Dedifferentiated amniotic fluid mesenchymal stem cell (primary cell): ENCODE measurements around the gene CLPTM1L.
"Not testable (repeated sequence)": the region's sequence is repeated elsewhere in the genome, so short reads cannot be mapped to it uniquely, and the experiment has no call there.

Experiments
- DNase-seq: peaks from one replicate; pipeline ENCODE4 v3.0.0-alpha.2; 2016; ENCODE audit errors: extremely low spot score

CLPTM1L gene

DNA sequence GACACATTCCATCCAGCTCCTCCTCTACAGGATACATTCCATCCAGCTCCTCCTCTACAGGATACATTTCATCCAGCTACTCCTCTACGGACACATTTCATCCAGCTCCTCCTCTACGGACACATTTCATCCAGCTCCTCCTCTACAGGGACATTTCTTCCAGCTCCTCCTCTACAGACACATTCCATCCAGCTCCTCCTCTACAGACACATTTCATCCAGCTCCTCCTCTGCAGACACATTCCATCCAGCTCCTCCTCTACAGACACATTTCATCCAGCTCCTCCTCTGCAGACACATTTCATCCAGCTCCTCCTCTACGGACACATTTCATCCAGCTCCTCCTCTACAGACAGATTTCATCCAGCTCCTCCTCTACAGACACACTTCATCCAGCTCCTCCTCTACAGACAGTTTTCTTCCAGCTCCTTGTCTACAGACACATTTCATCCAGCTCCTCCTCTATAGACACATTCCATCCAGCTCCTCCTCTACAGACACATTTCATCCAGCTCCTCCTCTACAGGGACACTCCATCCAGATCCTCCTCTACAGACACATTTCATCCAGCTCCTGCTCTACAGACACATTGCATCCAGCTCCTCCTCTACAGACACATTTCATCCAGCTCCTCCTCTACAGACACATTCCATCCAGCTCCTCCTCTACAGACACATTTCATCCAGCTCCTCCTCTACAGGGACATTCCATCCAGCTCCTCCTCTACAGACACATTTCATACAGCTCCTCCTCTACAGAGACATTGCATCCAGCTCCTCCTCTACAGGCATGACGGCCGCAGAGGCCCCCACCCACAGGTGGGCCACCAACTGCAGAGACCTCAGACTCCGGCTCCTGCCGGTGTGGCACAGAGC, 16.4 kb downstream of the CLPTM1L start:
- not testable (repeated sequence) for DNase-seq

DNA sequence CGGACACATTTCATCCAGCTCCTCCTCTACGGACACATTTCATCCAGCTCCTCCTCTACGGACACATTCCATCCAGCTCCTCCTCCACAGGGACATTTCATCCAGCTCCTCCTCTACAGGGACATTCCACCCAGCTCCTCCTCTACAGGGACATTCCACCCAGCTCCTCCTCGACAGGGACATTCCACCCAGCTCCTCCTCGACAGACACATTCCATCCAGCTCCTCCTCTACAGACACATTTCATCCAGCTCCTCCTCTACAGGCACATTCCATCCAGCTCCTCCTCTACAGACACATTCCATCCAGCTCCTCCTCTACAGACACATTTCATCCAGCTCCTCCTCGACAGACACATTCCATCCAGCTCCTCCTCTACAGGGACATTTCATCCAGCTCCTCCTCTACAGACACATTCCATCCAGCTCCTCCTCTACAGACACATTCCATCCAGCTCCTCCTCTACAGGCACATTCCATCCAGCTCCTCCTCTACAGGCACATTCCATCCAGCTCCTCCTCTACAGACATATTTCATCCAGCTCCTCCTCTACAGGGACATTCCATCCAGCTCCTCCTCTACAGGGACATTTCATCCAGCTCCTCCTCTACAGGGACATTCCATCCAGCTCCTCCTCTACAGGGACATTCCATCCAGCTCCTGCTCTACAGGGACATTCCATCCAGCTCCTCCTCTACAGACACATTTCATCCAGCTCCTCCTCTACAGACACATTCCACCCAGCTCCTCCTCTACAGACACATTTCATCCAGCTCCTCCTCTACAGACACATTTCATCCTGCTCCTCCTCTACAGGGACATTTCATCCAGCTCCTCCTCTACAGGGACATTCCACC, 17.8 kb downstream of the CLPTM1L start:
- DNase-seq: not testable (repeated sequence)

DNA sequence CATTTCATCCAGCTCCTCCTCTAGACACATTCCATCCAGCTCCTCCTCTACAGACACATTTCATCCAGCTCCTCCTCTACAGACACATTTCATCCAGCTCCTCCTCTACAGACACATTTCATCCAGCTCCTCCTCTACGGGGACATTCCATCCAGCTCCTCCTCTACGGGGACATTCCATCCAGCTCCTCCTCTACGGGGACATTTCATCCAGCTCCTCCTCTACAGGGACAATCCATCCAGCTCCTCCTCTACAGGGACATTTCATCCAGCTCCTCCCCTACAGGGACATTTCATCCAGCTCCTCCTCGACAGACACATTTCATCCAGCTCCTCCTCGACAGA, 18.4 kb downstream of the CLPTM1L start:
- DNase-seq: not testable (repeated sequence)

DNA sequence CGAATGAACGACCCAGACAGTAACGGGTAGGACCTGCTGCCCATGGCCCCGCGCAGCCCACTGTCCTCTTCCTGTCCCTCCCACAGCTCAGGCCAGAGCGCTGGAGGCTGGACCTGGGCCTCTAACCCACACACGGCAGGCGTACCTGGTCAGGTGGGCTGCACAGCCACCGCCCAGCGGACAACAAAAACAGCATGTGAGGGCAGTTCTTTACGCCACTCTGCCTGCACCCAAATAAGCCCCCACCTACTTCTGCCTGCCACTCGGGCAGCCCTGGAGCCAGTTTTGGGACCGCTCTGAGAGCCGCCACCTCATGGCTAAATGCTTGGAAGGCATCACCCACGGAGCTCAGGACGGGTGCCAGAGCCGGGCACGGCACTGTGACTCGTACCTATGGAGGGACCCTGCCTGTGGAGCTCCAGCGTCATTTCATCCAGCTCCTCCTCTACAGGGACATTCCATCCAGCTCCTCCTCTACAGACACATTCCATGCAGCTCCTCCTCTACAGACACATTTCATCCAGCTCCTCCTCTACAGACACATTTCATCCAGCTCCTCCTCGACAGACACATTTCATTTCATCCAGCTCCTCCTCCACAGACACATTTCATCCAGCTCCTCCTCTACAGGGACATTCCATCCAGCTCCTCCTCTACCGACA, 18.9 kb downstream of the CLPTM1L start:
- DNase-seq: no peak

DNA sequence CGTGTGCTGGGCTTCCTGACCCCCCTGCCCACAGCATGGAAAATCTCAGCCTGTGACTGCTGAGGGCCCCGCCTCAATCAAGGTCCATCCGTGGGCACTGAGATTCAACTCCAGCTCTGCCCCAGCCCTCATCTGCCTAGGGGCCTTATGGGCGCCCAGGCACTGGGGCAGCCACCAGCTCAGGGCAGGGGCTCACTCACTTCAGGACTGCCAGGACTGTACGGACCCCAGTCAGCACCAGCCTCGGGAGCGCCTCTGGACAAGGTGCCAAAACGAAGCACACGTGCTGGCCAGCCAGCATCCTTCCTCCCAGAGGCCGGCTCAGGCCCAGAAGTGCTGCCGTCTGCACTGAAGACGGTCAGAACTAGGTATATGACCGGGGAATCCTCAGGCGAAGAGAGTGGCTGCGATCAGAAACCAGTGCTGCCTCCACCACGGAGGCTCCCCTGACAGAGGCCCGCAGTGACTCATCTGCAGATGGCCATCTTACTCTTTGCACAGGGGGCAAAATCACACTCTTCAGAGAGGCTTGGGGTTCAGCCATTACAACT, 19.6 kb downstream of the CLPTM1L start:
- DNase-seq: no peak

DNA sequence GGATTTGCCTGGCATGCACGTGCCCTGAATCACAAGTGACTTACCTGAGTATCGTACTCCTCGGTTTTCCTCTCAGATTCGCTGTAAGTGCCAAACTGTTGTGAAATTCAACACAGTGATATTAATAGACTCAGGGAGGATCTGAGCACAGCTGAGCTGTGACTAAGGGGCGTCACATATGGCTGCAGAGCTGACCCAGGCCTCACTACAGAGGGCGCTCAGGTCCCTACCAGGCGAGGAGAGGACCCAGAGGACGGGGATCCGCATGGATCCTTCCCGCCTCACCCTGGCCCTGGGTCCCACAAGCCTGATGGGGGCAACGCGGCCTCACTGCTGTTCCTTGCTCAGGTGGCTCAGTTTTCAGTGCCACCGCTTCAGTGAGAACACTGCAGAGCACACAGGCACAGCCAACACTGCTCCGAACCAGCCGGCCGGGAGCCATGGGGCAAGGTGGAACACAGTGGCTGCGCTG, 20.1 kb downstream of the CLPTM1L start:
- no peak for DNase-seq

DNA sequence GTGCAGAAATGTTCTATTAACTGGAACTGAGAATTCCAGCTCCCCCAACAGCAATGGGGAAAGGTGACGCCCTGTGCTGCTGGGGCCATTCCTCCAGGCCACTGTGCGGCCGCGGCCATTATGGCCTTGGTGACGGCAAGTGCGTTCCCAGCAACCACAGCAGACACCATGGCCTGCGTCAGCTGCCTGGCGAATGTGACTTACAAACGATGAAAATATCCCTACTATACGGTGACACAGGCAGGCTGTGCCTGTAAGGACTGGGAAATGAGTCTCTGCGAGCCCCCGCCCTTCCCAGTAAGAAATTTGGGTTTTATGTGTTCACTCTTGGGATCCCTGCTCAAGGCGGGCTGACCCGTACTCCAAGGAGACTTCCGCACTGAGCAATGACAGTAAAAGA, 20.6 kb downstream of the CLPTM1L start:
- DNase-seq: no peak

DNA sequence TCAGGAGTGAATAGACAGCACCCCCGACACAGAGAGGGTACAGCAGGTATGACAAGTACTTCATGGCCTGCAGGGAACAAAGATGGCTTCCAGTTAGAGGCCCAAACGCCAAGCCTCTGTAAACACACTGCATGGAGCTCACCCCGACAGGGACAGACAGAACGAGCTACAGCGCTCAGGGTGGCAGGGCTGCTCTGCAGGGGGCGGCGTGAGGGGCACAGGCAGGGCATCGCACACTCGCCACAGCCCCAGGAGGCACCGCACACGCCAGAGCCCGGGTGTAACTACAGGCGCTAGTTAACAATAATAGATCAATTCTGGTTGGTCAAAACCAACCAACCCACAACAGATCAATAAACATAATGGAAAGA, 21.1 kb downstream of the CLPTM1L start:
- DNase-seq: no peak

DNA sequence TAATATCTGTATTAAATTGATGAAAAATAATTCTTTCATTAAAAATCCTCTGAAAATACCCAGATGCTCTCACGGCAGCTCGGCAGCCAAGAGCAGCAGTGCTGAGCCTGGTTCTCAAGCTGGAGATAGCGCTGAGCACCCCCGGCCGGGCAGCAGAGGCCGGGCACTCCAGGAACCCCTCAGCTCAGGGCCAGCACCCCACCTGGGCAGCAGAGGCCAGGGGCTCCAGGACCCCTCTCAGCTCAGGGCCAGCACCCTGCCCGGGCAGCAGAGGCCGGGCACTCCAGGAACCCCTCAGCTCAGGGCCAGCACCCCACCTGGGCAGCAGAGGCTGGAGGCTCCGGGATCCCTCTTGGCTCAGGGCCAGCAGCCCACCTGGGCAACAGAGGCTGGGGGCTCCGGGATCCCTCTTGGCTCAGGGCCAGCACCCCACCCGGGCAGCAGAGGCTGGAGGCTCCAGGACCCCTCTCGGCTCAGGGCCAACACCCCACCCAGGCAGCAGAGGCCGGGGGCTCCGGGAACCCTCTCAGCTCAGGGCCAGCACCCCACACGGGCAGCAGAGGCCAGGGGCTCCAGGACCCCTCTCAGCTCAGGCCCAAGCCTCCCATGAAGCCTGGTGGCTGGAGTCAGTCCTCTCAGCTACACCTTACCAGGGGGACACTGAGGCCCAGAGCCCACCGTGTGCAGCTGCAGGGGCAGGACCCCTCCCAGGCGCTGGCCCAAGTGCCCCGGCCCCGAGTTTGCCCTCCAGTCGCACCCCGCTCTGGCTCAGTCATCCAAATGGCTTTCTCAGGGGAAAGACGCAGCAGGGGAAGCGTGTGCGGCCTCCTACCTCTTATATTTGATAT, 21.7 kb downstream of the CLPTM1L start:
- DNase-seq: no peak

DNA sequence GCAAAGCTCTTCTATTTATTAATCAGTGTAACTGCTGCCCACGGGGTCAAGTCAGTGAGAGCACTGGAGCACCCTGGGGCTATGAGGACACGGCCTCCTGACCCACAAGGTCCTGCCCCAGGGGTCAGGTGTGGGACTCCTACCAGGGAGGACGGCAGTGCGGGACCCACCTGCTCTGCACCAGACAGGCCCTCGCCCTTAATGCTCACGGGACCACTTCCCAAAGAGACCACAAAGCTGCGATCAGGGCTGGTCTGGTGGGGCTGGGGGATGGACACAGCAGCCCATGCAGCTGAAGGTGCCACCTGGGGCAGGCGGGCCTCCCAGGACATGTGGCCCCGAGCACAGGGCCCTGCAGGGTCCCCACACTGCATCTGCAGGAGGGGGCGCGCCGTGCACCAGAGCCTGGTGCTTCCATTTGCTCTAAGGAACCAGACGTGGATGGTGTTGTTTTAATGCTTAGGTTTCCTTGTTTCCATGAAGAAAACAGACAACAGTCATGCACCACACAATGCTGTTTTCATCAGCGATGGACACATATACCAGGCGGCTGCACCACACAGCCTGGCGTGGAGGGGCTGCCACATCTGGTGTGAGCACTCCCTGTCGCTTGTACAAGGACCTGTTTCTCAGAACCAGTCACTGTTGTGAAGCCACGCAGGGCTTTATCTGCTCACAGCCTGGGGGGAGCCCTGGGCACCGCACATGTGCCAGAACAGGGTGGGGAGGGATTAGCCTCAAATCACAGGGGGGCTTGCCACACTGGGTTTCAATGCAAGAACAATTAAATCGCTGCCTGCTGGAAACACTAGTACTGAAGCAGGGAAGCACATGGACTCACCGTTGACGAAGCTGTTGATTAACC, 22.6 kb downstream of the CLPTM1L start:
- DNase-seq: no peak

DNA sequence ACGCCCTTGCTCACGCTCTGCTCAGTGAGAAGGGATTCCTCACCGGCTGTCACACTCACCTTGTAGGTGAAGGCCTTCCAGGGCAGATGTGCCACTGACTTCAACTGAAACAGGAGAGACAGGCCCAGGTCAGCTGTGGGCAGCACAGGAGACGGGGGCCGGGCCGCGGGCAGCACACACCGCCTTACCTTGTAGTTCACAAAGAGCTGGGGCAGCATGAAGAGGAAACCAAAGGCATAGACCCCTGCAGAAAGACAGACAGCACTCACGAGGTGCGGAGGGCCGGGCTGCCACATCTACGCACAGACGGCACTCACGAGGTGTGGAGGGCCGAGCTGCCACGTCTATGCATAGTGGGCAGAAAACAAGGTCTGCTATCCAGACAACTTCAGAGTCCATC, 23.3 kb downstream of the CLPTM1L start:
- DNase-seq: no peak

DNA sequence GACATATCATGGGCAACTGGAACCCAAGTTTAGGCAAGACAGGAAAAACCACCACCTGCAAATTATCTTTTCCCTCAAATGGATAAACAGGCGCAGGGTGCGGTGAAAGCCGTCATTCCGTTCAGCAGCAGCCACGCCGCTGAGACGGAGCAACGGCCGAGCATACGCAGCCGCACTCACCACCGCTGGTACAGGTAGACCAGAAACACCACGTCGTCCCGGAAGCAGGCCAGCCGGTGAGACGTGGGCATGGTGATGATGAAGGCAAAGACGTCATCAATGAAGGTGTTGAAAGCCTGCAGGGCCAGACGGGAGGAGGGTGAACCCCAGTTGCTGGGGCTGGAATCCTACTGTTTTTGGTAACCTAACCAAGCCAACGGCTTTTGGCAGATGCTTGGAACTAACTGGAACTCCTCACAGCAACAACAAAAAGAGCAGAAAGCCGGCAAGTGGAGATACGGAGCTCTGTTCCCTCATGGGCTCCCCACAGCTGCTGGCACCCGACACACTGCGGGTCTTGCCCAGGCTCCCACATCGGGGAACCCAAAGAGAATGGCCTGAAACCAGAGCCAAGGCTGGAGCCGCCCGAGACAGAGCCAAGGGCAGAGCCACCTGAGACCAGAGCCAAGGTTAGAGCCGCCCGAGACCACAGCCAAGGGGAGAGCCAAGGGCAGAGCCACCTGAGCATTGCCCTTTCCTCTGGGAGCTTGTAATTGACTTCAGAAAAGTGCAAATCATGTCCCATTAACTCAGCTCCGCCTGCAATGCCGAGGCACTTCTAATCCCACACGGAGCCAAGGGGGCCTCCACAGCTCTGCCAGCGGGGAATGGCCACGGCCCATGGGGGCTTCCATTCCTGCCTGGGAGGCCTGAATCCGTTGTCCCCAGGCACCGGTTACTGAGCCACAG, 24.2 kb downstream of the CLPTM1L start:
- DNase-seq: no peak

DNA sequence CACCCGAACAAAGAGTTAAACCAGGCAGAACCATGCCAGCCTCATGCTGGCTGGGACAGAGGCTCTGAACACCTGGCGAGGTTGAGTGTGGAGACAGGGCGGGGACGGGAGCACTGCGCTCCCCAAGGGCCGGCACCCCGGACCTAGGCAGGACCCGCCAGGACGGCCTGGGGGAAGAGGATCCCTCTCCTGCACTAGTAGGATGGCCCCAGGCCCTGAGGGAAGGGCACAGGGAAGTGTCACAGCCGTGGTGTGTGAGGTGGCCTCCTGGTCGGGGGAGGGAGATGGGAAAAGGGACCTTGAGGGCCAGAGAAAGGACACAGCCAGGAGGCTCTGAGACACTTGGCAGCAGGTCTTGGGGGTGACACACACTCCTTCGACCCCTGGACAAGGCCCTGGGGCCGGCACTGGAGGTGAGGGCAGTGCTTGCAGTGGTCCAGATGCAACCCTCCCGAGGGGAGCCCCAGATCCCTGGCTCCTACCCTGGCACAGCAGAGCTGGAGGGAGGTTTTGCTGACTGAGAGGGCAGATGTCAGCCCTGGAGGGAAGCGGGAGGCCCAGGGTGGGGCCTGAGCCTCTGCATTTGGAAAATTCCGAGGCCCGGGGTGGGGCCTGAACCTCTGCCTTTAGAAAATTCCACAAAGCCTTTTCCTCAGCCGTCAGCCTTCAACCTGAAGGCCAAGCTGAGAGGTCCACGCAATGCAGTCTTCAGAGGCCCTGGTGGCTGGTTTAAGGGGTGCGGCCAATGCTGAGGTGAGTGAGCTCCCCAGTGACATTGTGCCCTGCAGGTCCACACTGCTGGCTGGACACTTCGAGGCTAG, 25.3 kb downstream of the CLPTM1L start:
- no peak for DNase-seq

DNA sequence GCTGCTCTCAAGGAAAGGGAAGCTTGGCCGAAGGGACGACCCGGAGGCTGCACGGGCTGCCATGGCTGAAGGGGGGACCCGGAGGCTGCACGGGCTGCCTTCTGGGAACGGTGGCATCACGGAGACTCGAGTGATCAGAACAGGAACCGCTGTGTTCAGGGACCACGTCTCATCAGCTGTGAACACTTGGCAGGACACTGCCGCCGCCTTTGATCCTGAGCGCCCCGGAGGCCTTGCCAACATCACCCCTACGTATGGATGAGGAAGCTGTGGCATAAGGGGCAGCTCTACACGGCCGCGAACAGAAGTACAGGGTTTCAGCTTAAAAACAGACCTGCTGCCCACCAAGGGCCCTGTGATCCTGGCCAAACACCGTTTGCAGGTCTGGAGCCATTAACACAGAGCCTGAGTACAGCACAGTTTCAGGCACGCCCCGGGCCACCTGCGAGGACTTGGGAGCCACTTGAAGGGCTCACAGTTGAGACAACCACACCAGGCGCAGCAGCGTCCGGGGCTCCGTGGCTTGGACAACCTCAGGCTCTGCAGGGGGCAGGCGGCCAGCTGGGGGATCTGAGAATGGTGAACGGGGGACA, 26.1 kb downstream of the CLPTM1L start:
- DNase-seq: no peak

DNA sequence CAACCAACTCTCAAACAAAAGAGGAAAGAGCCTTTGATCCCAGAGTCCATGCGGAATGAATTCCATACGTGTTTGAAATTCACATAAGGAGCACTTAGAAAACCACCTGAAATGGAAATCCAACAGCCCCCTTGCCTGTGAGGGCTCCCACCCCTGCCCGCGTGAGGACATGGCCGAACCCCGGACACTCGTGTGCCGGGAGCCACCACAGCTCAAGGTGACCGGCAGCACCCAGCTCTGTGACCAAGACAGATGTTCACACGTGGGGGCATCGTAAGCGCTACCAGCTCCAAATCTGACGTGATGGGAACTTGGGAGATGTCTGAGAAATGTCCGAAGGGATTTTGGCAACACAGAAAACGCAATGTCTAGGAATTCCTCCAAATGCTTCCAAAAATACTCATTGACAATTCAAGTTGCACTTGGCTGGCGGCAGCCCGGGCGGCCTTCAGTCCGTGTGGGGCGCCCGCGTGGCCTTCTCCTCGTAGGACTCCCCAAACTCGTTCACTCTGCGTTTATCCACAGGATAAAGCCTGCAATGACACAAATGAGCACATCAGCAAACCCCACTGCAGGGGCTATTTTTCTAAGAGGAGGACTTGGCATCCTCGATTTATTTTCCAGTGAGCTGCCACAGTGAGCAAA, 26.9 kb downstream of the CLPTM1L start:
- DNase-seq: no peak

DNA sequence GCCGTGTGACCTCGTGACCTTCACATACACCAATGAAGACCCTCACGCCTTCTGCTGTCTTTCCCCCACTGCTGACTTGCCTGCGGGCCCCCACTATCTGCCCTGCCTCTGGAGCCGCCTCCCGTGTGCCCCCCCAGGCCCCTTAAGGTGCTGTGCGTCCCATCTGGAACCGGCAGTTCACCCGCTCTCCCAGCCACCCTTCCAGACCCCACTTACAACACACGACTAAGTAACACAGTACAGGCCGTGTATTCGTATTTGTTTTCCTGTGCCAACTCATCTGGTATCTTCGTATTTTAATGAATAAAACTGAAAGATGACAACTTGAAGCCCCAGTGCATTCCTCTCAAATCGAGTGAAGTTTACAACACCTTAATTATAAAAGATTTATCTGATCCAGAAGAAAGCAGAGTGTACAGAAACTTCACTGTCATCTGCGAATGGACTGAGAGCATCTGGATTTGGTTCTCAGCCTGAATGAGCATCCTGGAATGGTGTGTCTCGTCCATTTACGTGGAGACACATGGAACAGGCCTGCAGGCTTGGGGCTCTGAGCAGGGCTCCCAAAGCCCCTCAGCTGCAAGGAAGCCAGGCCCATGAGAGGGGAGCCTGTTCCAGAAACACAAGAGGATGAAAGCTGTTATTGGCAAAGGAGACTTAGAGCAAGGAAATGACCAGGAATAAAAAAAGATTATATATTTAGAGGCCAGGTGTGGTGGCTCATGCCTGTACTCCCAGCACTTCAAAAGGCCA, 28.1 kb downstream of the CLPTM1L start:
- no peak for DNase-seq
